Stimulated activated CD8-positive, alpha-beta memory T cell treated with anti-CD3 and anti-CD28 coated beads, Interleukin-15, amount 100 ng/mL, for 1 hour (primary cell): Measurements from ENCODE around the gene DNM1.
A peak's percentile ranks its signal among the peaks of the same experiment; 100 is the strongest.

ENCODE experiments used
- DNase-seq: peaks from one replicate; pipeline ENCODE4 v3.0.0-alpha.2; 2020; ENCODE audit warnings: low read depth

Gene DNM1

GRCh38 chr9:128205296-128205944 lies 2.2 kb downstream of the DNM1 start:
- DNase-seq = no peak

- DNase-seq = no peak
Measured at GRCh38 chr9:128206484-128206883, 3.3 kb downstream of the DNM1 start.

GRCh38 chr9:128206916-128207910 lies 4.0 kb downstream of the DNM1 start:
- DNase-seq = no peak

GRCh38 chr9:128208386-128208785 lies 5.2 kb downstream of the DNM1 start:
- no peak for DNase-seq

- no peak for DNase-seq
Measured at GRCh38 chr9:128208946-128209669, 5.9 kb downstream of the DNM1 start.

GRCh38 chr9:128211186-128211980 lies 8.2 kb downstream of the DNM1 start:
- no peak for DNase-seq

GRCh38 chr9:128211981-128212281 lies 8.8 kb downstream of the DNM1 start:
- DNase-seq = no peak

GRCh38 chr9:128213746-128214497 lies 10.7 kb downstream of the DNM1 start:
- DNase-seq = no peak

GRCh38 chr9:128214571-128215490 lies 11.7 kb downstream of the DNM1 start:
- DNase-seq = no peak

- no peak for DNase-seq
Measured at GRCh38 chr9:128215491-128216409, 12.6 kb downstream of the DNM1 start.

GRCh38 chr9:128216781-128217553 lies 13.8 kb downstream of the DNM1 start:
- DNase-seq = no peak

GRCh38 chr9:128218172-128218517 lies 15.0 kb downstream of the DNM1 start:
- DNase-seq = no peak

- peak; percentile 86 for DNase-seq
Measured at GRCh38 chr9:128218518-128219389, 15.6 kb downstream of the DNM1 start.

- no peak for DNase-seq
Measured at GRCh38 chr9:128219831-128220230, 16.7 kb downstream of the DNM1 start.

- no peak for DNase-seq
Measured at GRCh38 chr9:128222026-128222425, 18.8 kb downstream of the DNM1 start.

GRCh38 chr9:128222880-128223670 lies 19.9 kb downstream of the DNM1 start:
- DNase-seq = no peak
